GM18519 (cell line): ENCODE data around the gene DGKI.

Source experiments
- ATAC-seq: cut with Tn5 transposase; IDR thresholded peaks from one replicate; pipeline ENCODE4 v1.9.1; 2021; ENCODE audit warnings: mild to moderate bottlenecking, moderate library complexity; ENCODE audit not compliant: unreplicated experiment, low FRiP score

DGKI gene

DNA sequence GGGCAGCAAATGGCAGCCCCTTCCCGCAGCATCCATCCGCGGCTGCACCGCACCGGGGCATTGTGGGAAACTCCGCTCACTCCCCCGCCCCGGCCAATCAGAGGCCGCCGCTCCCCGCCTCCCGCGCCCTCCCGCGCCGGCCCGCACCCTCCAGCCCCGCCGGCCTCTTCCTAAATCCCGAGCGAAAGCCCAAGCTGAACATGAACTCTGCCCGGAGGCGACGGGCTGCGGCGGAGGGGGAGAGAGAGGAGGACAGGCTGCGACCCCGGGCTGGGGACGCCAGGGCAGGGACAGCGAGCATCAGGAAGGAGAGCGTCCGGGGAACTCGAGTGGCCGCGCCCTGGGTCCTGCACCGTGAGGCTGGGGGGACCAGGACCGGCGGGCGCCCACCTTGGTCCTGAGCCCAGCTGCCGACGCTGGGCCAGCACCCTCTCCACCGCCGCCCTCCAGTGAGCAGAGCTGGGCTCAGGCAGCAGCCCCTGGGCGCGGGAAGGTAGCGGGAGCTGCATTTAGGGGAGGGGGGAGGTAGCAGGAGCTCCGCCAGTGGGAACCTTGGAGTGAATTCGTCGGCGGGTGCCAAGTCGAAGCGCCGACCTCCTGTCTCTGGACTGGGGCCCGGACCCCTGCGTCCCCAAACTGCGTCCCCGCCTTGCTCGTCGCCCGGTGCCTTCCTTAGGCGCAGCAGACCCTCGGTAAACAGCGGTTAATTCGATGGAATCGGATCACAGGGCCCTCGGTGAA lies at the start of gene DGKI:
Gene DGKI, minus strand, starts transcription at position 148 of the 741 bp plus-strand sequence.
- ATAC-seq, result peak; percentile 21

DNA sequence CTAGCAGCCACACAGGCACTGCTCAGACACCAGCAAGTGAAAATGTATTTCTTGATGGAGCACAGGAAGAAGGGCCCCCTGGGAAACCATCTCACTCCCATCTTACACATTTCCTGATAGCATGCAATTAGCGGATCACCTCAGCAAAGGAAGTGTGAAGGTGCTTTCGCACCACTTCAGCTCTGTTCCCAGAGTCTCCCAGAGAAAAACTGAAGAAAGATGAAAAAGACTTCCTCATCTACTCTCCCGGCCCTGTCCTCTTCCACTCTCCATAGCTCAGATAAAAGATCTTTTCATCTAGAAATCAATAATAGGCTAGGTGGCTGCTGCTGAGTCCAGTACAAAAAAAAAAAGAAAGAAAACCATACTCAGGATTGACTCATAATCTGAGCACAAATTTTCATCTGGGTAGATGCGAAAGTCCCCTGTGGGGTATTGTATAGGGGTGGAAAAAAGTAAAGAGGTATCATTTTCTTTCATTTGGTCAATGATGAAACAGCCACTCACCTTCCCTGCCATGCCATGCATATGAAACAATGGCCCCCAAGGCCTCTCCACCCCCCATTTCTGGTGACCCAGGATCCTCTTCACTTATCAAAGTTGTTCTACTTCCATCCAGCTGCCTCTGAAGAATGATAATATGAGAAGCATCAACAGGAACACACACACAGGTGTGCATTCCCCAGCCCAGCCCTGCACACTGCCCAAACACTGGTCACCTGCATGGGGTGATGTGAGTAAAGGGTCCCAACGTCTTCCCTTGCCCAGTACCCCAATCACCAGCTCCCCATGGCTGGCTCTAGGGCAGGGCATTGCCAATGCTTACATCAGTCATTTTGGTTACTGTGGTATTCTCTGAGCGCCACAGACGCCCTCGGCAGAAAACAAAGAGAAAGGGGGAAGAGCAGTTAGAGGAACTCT lies 48.8 kb upstream of the DGKI start:
- ATAC-seq, result peak; percentile 79

DNA sequence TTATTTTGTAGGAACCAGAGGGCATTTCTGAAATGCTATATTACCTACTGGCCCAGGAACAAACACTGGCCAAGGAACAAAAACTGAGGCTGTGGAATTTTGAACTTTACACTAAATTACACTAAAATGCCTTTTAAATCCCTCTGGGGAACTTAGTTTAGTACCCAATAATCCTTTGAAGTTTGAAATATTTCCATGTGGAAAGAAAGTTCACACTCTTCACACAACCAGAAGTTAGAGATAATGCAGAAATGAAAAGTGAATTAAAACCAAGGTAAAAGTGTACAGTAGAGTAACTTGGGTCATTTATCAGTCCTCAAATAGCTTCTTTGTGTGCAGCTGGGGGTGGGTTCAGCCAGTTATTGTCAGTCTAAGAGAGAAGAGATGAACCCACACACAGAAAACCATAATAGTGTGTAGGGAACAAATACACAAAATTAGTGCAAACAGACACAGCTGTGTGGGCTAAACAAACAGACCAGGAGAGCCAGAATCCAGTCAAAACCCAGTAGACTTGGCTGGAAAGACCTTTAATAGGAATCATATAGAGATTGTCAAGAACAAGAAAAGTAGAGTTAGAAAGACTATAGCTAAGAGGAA lies 46.5 kb upstream of the DGKI start:
- no peak for ATAC-seq

DNA sequence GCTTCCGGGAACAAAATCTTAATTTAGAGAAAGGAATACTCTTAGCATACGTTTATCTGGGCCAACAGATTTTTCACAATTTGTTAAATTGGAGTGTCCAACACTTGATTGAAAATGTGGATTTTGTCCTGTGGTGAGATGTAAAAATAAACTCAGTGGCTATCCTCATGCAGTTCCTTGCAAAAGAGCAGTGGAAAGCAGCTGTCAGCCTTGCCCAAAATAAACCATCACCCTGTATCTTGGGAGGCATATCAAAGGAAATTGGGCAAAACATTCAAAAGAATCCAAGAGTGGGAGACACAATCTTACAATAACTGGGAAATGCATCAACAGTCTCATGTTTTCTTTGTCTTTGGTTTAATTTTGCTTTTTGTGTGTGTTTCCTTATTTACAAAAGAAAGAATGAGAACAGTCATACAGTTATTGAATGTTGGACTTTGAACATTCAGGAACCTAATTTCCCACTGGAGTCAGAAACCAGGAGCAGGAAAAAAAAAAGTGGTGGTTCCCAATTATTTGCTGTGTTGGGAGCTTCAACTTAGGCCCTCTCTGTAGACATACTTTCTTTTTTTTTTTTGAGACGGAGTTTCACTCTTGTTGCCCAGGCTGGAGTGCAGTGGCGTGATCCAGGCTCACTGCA lies 44.4 kb upstream of the DGKI start:
- ATAC-seq, result no peak

DNA sequence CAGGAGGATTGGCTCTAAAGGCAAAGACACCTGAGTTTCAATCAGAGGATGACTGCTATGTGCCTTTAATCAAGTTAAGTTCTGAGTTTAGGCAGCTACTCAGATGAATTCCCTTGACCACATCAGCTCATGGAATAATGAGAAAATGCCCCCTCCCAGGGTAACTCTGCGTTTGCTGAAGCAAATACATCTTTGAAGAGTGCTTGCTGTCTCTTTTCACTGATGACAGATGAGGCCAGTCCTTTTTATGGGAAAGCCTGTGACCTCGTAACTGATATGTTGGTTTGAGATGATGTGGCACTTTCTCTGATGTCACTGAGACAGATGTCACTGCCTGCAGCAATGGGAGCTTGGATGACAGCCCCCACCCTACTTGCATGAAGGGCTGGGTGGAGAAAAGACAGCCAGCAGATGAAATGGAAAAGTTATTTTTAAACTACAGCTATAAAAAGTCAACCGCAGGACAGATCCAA lies 43.7 kb upstream of the DGKI start:
- no peak for ATAC-seq

DNA sequence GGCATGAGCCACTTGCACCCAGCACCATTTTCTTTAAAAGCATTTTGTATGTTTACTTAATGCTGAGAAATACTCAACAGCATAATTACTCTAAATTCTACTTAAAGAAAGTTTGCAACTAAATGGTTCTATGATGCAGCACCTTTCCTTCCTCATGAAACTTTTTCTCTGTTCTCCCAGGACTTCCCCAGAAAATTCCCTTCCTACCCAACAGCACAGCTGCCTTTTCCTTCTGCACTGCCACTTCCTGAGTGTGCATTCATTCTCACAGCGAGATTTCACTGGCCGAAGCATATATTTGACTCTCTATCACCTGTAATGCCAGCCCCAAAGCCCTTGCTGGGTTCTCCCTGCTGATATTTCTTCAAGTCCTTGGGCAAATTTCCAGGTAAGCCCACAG lies 41.5 kb upstream of the DGKI start:
- ATAC-seq, result no peak

DNA sequence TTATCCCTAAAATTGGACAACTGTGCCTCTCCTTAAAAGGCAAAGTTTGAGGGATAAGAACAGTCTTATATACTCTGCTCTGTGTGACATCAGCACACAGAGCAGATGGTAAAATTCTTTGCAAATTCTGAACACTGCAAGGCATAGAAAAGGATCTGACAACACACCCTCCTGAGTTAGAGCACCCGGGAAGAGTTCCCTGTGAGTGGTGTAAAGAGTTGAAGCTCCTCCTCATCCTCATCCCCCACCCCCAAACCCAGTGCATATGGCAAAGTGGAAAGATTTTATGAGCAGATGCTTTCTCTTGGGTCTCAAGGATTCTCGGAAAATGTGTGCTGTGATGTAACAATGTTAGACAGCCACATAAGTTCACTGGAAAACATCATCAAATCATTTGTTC lies 40.0 kb upstream of the DGKI start:
- no peak for ATAC-seq

DNA sequence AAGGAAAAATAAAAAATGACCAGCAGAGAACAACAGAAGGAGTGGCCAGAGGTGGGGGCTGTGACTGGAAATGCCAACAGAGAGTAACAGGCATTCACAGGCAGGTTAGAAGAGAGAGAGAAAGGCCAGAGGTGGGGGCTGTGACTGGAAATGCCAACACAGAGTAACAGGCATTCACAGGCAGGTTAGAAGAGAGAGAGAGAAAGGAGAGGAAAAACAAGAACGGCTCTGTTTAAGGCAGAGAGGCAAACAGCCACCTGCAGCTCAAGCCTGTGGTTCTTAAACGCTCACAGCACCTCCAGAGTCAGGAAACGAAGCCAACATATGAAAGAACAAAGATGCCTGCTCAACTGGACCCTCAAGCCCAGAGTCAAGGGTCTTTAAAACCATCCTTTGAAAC lies 39.5 kb upstream of the DGKI start:
- no peak for ATAC-seq

DNA sequence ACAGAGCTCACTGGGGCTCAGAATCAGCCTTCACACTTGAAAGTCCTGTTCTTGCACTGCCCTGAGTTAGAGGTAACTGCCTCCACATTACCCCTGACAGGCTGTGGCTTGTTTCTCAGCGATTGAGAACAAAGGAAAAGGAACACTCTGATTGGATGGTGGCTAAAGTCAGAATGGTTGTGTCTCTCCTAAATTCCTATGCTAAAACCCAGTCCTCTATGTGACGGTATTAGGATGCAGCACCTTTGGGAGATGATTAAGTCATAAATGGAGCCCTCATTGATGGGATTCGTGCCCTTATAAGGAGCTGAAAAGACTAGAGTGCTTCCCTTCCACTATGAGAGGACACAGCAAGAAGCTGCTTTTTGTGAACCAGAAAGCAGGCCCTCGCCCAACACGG lies 38.9 kb upstream of the DGKI start:
- ATAC-seq, result no peak

DNA sequence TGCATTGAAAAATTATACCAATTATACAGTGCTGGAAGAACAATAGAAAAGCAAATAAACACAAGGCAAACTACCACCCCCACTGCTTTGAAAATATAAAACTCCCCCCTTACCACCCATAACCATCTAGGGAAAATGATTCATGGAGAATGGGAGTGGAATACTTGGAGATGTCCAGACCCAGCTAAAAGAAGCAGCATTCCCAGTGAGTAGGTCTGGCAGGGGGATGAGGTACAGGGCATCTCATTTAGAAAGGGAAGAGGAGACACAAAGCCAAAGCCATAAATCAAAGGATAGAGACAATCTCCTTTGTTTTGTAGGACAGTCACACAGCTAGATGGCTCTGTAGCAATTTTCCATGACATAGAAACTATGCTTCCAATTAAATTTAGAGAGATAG lies 36.0 kb upstream of the DGKI start:
- ATAC-seq, result no peak

DNA sequence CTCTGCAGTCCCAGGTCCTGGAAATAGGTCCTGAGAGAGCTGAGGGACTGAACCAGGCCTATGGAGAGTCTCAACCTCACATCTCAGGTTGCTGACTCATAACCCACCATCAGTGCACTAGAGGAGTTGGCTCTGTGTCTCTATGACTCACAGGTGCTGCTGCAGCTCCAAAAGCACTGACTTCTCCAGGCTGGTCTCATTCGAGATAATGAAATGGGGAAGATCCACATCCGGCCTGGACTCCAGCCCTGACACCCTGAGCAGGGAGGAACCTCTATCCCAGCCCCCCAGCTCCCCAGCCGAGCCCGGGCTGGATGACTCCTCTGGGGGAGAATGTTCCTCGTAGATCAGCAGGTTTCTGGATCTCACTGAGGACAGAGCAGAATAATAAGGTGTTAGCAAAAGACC lies 35.5 kb upstream of the DGKI start:
- ATAC-seq, result peak; percentile 99

DNA sequence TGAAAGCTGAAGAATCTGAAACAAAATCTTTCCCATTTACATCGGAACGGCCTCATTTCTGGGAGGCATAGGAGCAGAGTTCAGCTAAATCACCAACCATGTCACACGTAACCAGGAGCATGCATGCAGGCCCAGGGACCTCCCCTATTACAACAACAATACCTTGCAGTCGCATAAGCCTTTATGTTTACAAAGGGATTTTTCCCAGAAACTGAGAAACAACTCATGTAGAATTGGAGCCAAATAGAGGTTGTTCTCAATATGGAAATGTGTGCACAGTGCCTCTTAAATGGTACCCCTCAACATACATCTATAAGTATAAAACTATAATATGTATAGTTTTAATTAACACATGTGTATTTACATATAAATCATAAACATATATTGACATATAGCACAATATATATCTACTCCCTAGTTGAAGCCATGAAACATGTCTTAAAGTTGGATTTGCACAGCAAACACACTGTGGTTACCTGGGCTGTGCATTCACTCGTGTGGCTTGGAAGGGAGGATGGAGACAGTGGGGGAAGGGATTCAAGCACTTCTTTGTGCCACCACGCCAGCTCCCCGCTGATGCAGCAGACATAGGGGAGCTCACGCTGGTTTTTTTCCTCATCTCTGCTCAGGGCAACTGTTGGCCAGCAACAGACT lies 35.0 kb upstream of the DGKI start:
- peak; percentile 13 for ATAC-seq

DNA sequence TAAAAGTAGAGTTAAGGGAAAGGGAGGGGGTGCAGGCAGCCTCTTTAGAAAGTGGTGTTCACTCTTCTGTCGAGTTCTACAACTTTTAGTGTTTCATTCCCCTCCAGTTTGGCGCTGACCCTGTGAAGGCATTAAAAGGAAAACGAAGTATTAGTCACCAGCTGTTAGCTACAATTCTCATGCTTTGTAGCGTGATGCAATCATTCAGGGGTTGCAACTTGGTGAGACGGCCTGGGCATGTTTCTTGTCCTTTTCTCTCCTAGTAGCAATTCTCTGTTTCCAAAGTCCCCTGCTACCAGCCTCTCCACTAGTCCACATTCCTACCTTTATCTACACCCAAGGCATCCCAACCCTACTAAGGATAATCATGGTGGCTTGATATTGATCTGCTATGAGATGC lies 33.7 kb upstream of the DGKI start:
- no peak for ATAC-seq

DNA sequence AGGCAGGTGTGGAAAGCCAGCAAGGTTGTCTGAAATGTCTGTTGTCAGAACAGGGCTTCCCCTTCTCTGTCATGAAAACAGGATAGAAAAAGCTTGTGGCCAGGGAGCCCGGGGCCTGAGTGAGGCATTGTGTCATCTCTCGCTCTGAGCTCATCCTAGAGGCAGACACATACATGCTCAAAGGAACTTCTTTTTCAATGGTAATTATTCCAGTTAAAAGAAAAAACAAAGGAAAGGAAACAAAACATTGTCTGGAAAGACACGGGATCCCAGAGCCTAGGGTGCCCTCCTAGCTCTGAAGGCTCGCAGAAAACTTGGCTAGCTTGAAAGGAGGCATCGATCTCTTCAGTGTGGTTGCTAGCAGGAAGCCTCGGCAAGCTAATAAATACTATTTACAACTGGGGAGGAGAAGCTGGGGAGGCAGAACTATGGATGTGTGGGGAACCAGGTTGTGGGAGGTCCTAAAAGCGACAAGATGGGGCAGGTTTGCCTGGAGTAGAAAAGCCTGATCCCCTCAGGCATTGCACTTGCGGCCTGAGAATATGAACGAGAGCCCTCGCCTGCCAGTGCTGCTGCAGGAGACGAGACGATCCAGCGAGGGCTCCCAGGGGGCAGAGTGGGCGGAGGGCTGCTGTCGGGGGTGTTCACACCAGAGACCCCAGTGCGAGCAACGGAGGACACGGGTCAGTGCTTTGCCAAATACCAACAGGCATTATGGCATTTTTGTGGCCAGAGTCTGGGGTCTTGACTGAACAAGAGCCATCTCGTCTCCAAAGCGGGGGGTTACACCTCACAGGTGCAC lies 32.8 kb upstream of the DGKI start:
- no peak for ATAC-seq

DNA sequence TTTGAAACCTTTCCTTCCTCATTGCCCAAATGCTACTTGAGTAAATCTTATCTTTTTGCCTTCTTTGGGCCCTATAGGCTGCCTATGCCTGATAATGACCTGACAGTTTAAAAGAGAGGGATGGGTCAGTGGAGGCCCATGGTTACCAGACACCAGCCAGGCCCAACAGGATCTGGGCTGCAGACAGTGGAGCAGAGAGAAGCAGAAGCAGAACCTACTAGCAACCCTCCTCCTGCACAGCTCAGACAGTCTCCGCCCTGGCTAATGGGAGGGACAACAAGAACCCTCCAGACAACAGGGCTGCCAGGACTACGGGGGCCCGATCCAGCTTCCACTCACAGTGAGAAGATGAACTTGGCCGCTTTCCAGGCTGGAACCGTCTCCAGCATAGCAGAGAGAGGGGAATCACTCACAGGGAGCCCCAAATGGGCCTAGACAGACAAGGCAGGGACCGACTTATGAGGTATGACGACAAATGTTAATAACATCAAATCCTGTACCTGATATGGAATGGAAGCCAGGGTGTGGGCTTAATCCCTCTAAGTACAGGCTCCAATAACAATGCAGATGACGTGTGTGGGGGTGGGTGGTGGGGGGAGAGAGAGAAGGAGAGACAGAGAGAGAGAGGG lies 31.7 kb upstream of the DGKI start:
- ATAC-seq, result no peak

DNA sequence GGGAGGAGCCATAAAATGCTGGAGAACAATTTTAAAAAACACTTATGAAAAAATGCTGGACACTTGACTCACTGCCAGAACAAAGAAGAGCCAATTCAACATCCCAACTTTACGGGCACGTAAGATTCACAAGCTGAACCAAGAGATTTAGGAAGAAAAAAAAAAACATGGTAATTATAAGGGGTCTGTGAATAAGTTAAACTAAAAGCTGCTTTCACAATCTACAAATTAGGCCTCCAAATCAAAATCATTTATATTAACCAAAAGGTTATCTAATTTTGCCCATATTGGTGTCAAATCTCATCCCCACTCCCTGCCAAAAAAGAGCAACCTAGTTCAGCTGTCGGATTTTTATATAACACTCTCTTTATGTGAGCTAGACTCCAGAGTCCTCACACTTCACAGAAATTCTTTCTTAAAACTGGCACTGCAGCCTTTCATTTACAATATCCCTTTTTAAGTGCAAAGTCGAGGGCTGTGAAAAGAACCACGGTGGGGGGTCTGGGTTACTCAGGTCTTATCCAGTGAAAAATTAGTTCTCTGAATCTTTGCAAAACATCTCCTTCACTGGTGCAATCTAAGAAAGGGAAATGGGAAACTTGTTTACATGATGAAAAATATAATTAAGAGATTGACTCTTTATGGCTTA lies 30.4 kb upstream of the DGKI start:
- ATAC-seq, result no peak

DNA sequence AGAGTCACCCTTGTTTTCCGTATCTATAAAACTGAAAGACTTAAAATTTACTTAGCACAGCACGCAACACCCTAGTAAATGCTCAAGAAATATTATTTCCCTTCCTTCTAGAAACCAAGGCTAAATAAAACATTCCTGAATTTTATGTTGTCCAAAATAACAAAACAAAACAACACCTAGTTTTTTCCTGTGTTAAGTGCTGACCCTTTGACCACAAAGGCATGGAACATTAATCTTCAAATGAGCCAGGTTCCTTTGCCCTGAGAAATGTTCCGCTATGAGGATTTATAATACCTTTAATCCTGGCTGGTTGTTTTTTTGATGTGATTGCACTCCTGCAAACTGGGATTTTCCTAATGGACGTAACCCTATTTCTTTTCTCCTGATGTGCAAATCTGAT lies 29.0 kb upstream of the DGKI start:
- no peak for ATAC-seq

DNA sequence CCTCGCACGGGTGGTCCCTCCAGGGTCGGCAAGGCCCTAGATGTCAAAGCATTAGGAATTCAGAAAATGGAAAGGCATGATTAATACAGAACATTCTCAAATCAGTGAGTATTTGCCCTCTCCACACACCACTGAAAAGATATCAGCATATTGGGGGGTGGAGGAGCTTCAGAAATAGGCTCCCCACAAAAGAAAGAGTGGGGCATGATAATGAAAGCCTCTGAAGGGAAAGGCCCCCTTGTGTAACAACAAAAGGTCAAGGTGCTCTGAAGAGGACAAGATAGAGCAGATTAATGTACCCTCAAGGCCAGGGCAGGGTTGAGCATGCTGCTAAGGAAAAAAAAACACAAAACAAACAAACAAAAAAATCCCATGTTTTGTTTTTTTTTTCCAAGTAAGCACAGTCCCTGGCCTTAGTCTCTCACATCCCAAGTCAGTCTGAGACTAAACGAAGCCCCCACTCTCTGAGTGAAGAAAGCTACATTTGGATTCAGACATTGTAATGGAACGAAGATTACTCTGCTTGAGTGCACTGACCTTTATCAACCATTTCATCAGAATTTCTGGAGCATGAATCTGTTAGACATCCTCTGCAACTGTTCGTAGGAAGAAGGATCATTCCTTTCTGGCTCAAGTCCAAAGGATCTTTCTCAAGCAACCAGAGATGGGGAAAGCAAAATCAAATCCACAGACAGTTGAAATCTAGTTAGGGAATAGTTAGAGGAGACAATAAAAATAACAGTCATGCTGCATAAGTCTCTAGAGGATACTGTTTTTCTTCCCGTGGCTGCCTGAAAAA lies 27.4 kb upstream of the DGKI start:
- ATAC-seq, result no peak
